Vagina (tissue), 2 donors: ENCODE results near the gene SGCD.

Experiments
- CTCF ChIP-seq, 3 experiments: fragments of 450-650 bp in 2 of 3; fragments of 200-600 bp in 1 of 3; sonication (generic) in 1 of 3; IDR thresholded peaks; one replicate each; pipeline ENCODE4 v1.5.1; 2017 to 2019; ENCODE audit warnings: antibody characterized with exemption in 3 of 3, mild to moderate bottlenecking in 2 of 3, moderate library complexity in 2 of 3
- POLR2AphosphoS5 ChIP-seq, 2 donors: sonication (generic); formaldehyde crosslinking; IDR thresholded peaks; one replicate each; pipeline ENCODE4 v1.9.0; 2017; ENCODE audit warnings: antibody characterized with exemption in 2 of 2, mild to moderate bottlenecking in 2 of 2, low read depth in 1 of 2; ENCODE audit not compliant: insufficient read depth in 1 of 2

- TF ChIP-seq POLR2AphosphoS5 (IDR thresholded peaks at IDR 0.05; ENCODE audit: insufficient read depth in 1 of 2, low read depth in 1 of 2) (no peak), CTCF (IDR thresholded peaks at IDR 0.05) (no peak)
Observed at GRCh38 chr5:156330141-156330870, 3.3 kb downstream of the SGCD start.
